AG09309 (cell line): Measurements from ENCODE around the gene ZBTB6.

Experiments used
- DNase-seq: peaks from one replicate; pipeline ENCODE4 v3.0.0-alpha.2; 2010; ENCODE audit warnings: low read depth
- H3K4me3 ChIP-seq: 2 replicates; pipeline ENCODE4 v1.5.1; 2011; ENCODE audit warnings: mild to moderate bottlenecking, low read depth, low read length, moderate library complexity; ENCODE audit not compliant: control insufficient read depth
- CTCF ChIP-seq: IDR thresholded peaks from 2 replicates; pipeline ENCODE4 v1.5.1; 2011; ENCODE audit warnings: mild to moderate bottlenecking, low read depth, low read length, inconsistent platforms; ENCODE audit not compliant: insufficient read depth, control insufficient read depth; ENCODE audit errors: missing control alignments

The ZBTB6 gene

GRCh38 chr9:122949696-122950095 is 36.6 kb upstream of the ZBTB6 start:
- no peak for TF ChIP-seq CTCF
- H3K4me3 ChIP-seq: no peak overlapping the region
- DNase-seq: no peak

GRCh38 chr9:122948313-122948712 is 35.2 kb upstream of the ZBTB6 start:
- H3K4me3 ChIP-seq: no peak overlapping the region
- DNase-seq: no peak
- no peak for TF ChIP-seq CTCF

GRCh38 chr9:122946461-122947005 is 33.4 kb upstream of the ZBTB6 start:
- TF ChIP-seq CTCF: no peak
- DNase-seq: no peak
- no peak overlapping the region for H3K4me3 ChIP-seq

DNA sequence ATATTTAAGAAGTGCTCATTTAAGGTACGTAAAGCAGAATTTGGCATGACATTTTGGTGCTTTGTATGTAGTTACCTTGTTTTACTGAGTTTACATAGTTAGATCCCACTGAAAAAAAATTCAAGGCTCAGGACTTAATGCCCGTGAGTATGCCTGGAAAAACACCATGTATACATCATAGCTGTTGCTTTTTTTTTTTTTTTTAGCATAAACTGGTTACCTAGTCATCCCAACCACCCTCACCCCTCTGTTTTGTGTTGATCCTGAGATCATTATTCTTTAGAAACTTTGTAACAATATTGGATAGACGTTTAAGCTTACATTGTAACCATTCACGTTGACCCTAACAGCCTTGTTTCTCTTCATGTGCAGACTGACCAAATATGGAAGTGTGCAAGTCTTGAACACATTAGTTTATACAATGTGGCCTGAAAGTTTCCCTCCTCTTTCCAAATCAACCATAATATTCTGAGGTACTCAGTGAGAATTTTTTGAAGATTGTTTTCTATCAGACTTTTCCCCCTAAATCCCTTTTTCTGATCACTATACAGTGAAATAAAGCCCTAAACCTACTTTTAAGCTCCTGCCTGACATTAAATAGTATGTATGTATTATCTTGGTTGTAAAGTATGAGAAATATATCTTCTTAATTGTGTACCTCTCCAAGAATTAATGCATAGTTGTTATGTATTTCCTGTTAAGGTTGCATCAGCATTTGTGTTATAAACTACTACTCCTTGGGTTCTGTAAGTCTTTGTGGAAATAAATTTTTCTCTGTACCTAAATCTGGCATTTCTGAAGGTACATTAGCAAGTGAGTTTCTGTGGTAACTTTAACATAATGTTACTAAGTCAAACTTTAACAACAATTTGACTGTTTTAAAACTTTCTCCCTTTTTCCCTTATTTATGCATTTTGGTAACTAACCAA is 32.1 kb upstream of the ZBTB6 start:
- no peak overlapping the region for H3K4me3 ChIP-seq
- DNase-seq: no peak
- TF ChIP-seq CTCF: no peak

GRCh38 chr9:122941582-122942234 is 28.6 kb upstream of the ZBTB6 start:
- peak overlapping the region; percentile 89 for H3K4me3 ChIP-seq
- DNase-seq: no peak
- no peak for TF ChIP-seq CTCF

DNA sequence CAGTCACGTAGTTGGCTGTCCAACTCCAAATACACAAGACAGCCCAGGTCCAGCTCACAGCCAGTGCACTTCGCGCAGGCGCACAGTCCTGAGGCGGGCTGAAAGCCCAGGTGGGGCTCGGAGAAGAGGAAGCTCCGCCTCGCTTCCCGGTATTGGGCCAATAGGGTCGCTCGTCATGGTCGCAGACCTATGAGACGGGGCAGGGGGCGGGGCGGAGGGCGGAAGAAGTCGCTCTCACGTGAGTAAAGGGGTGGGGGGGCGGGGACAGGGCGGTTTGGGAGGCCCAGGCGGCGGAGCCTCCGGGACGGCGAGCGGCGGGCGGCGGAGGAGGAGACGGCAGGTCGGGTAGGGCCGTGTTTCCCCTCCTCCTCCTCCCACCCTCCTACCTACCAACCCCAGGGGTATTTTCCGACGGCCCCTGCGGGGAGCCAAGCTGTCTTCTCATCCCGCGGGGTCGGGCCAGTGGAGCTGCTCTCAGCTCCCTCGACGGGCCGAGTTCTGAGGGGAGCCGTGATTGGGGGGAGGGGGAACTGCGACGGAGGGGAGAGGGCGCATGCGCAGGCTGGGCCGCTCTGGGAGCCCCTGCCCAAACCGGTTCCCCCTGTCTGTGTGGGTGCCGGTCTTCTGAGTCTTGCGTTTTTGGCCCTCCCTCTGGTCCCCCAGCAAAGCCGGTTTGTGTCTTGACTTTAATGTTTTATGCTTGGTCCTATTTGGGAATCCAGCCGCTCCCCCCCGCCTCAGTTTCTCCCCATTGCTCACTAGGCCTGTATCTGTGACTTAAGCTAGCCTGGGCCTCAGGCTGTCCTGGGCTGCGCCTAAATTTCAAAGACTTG is 27.8 kb upstream of the ZBTB6 start, which contains the start of gene RABGAP1:
Gene RABGAP1, plus strand, starts transcription at position 272 of the 833 bp plus-strand sequence. CDS start 16,040 bp downstream, outside the sequence.
- DNase-seq: peak; percentile 91
- no peak for TF ChIP-seq CTCF
- peak within 1 kb of the TSS; percentile 89 for H3K4me3 ChIP-seq
